Activated T-helper 1 cell treated with anti-CD3 and anti-CD28 coated beads, Interleukin-12 subunit alpha, Interleukin-12 subunit beta, Interleukin-2, Interleukin-4 antibody, amounts not matched to agents 30 ng/mL and 10 ng/mL and 1 ng/mL, durations not matched to agents 14 hours and 24 hours and 36 hours (primary cell): ENCODE measurements around the gene MUC5AC. TPM values are rescaled to one million over a fixed set of nuclear protein-coding genes. Genes with fewer than 3 reads are reported as not detected.

Source experiments
- DNase-seq: peaks from one replicate; pipeline ENCODE4 v3.0.0; 2021; ENCODE audit warnings: low spot score
- H3K27ac Mint-ChIP-seq: one replicate; pipeline ENCODE4 v1.8.0; 2021; ENCODE audit warnings: mild to moderate bottlenecking, mixed read lengths
- H3K27me3 Mint-ChIP-seq: one replicate; pipeline ENCODE4 v1.8.0; 2022; ENCODE audit warnings: mild to moderate bottlenecking, moderate library complexity, mixed read lengths; ENCODE audit not compliant: insufficient read depth
- H3K36me3 Mint-ChIP-seq: one replicate; pipeline ENCODE4 v1.8.0; 2021; ENCODE audit warnings: low read depth, mixed read lengths
- H3K4me1 Mint-ChIP-seq: one replicate; pipeline ENCODE4 v1.8.0; 2021; ENCODE audit warnings: low read depth, mixed read lengths
- H3K4me3 Mint-ChIP-seq: one replicate; pipeline ENCODE4 v1.8.0; 2021; ENCODE audit warnings: mild to moderate bottlenecking, moderate library complexity, mixed read lengths
- H3K9me3 Mint-ChIP-seq: one replicate; pipeline ENCODE4 v1.8.0; 2021; ENCODE audit warnings: mixed read lengths
- intact Hi-C: fragments of 100-400 bp; cut with micrococcal nuclease; formaldehyde crosslinking; loops from one replicate; pipeline ENCODE4 v1.15.1; 2024
- total RNA-seq: library from RNA; stranded (reverse); gene quantifications from 2 replicates; pipeline ENCODE4 v1.2.3, GENCODE V29; 2022

Gene MUC5AC
- total RNA-seq, 1 donor from 2014 or later: not detected

DNA sequence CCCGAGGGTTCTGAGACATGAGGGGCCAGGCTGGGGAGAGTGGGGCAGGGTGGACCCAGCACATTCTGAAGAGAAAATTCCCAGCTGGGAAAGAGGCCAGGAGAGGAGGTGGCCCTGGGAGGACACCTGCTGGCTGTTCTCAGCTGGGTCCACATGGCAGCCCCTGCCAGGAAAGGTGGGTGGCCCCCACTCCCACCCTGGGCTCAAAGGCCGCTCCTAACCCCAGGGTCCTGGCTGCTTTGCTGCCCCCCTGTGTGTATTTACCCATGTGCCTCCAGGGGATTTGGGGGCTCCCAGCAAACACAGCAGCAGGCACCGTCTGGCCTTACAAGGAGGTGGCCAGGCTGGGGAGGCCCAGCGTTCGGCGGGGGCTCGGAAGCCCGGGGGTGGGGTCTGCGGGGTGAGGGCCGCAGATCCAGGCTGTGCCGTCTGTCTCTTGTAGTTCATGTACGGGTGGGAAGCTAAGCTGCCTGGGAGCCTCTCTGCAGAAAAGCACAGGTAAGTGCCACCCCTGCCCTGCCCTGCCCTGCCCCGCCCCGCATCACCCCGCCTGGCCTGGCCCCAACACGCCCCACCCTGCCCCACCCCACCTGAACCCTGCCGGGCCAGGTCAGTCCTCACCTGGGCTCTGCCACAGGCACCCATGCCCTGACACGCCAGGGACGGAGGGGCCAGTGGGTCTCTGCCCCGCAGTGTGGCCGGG lies 75.7 kb downstream of the MUC5AC start:
- Mint-ChIP-seq H3K4me3 (no peak overlapping the region), H3K36me3 (no peaks in the 10 kb centered on the region), H3K27me3 (no peaks in the 10 kb centered on the region), H3K9me3 (no peaks in the 10 kb centered on the region), H3K27ac (no peak overlapping the region), H3K4me1 (no peaks in the 10 kb centered on the region)
- intact Hi-C loops: no loop called here
- no peak for DNase-seq

GRCh38 chr11:1234054-1234720 lies 76.4 kb downstream of the MUC5AC start:
- H3K27me3 Mint-ChIP-seq: no peaks in the 10 kb centered on the region
- no peak for DNase-seq
- no peaks in the 10 kb centered on the region for H3K4me1 Mint-ChIP-seq
- intact Hi-C loops: no loop called here
- H3K36me3 Mint-ChIP-seq: no peaks in the 10 kb centered on the region
- H3K27ac Mint-ChIP-seq: no peak overlapping the region
- H3K4me3 Mint-ChIP-seq: no peak overlapping the region
- H3K9me3 Mint-ChIP-seq: no peaks in the 10 kb centered on the region

DNA sequence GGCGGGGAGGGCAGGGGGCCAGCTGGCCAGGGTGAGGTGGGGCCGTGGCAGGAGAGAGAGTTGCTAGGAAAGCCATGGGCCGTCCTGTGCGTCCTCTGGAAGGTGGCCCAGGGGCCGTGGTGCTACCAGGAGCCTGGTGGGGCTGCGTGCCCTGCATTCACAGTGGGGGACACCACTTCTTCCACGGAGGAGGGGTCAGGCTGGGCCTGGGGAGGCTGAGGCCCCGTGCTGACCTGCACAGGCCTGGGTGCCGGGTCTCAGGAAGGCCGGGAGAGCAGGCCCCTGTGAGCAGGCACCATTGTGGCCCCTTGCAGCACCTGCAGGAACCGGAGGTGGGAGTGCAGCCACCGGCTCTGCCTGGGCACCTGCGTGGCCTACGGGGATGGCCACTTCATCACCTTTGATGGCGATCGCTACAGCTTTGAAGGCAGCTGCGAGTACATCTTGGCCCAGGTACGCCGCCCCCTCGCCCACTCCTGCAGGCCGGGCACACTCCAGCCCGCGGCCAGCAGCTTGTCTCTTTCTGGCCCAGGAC lies 77.1 kb downstream of the MUC5AC start:
- H3K27me3 Mint-ChIP-seq: no peaks in the 10 kb centered on the region
- no peaks in the 10 kb centered on the region for H3K9me3 Mint-ChIP-seq
- H3K27ac Mint-ChIP-seq: no peak overlapping the region
- H3K4me1 Mint-ChIP-seq: no peaks in the 10 kb centered on the region
- intact Hi-C loops: no loop called here
- no peak overlapping the region for H3K4me3 Mint-ChIP-seq
- no peaks in the 10 kb centered on the region for H3K36me3 Mint-ChIP-seq
- no peak for DNase-seq

DNA sequence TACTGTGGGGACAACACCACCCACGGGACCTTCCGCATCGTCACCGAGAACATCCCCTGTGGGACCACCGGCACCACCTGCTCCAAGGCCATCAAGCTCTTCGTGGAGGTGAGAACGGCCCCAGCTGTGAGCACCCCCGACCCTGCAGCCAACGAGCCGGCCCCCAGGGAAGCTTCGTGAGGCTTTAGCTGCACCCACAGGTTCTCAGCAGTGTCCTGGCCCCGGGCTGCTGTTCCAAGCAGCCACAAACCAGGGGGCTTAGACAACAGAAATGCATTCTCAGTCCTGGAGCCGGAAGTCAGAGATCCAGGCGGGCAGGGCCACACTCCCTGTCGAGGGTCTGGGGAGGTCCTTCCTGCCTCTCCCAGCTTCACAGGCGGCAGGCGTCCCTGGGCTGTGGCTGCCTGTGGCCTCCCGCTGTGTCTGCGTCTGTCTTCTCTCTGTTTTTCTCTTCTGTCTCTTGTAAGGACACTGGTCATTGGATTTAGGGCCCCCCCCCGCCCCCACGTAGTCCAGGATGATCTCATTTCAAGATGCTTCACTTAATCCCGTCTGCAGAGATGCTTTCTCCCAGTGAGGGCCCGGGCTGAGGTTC lies 77.7 kb downstream of the MUC5AC start:
- no peak overlapping the region for H3K27ac Mint-ChIP-seq
- H3K9me3 Mint-ChIP-seq: no peaks in the 10 kb centered on the region
- no peak overlapping the region for H3K4me3 Mint-ChIP-seq
- no peaks in the 10 kb centered on the region for H3K4me1 Mint-ChIP-seq
- H3K36me3 Mint-ChIP-seq: no peaks in the 10 kb centered on the region
- no peak for DNase-seq
- no peaks in the 10 kb centered on the region for H3K27me3 Mint-ChIP-seq
- intact Hi-C loops: no loop called here

- no peak overlapping the region for H3K4me3 Mint-ChIP-seq
- H3K9me3 Mint-ChIP-seq: no peaks in the 10 kb centered on the region
- no peaks in the 10 kb centered on the region for H3K27me3 Mint-ChIP-seq
- H3K27ac Mint-ChIP-seq: no peak overlapping the region
- intact Hi-C loops: no loop called here
- no peak for DNase-seq
- no peaks in the 10 kb centered on the region for H3K4me1 Mint-ChIP-seq
- no peaks in the 10 kb centered on the region for H3K36me3 Mint-ChIP-seq
Measured at GRCh38 chr11:1235901-1236315, 78.2 kb downstream of the MUC5AC start.

- H3K36me3 Mint-ChIP-seq: no peaks in the 10 kb centered on the region
- H3K4me1 Mint-ChIP-seq: no peaks in the 10 kb centered on the region
- intact Hi-C loops: no loop called here
Measured at GRCh38 chr11:1236316-1237127, 78.8 kb downstream of the MUC5AC start.

GRCh38 chr11:1237128-1237580 lies 79.4 kb downstream of the MUC5AC start:
- Mint-ChIP-seq H3K4me1 (no peaks in the 10 kb centered on the region), H3K9me3 (peaks cover 3% of the 10 kb centered on the region)
- intact Hi-C loops: no loop called here

More at GRCh38 chr11:1236316-1237127, 78.8 kb downstream of the MUC5AC start:
- H3K9me3 Mint-ChIP-seq: no peaks in the 10 kb centered on the region
- DNase-seq: no peak
- no peak overlapping the region for H3K4me3 Mint-ChIP-seq
- no peaks in the 10 kb centered on the region for H3K27me3 Mint-ChIP-seq
- no peak overlapping the region for H3K27ac Mint-ChIP-seq

GRCh38 chr11:1237851-1238250 lies 80.1 kb downstream of the MUC5AC start:
- DNase-seq: no peak
- intact Hi-C loops: no loop called here
- H3K36me3 Mint-ChIP-seq: no peaks in the 10 kb centered on the region
- no peak overlapping the region for H3K4me3 Mint-ChIP-seq
- H3K4me1 Mint-ChIP-seq: no peaks in the 10 kb centered on the region
- no peaks in the 10 kb centered on the region for H3K27me3 Mint-ChIP-seq
- no peak overlapping the region for H3K27ac Mint-ChIP-seq
- H3K9me3 Mint-ChIP-seq: peaks cover 3% of the 10 kb centered on the region

More at GRCh38 chr11:1237128-1237580, 79.4 kb downstream of the MUC5AC start:
- DNase-seq: no peak
- no peaks in the 10 kb centered on the region for H3K27me3 Mint-ChIP-seq
- H3K36me3 Mint-ChIP-seq: no peaks in the 10 kb centered on the region
- no peak overlapping the region for H3K27ac Mint-ChIP-seq
- no peak overlapping the region for H3K4me3 Mint-ChIP-seq

DNA sequence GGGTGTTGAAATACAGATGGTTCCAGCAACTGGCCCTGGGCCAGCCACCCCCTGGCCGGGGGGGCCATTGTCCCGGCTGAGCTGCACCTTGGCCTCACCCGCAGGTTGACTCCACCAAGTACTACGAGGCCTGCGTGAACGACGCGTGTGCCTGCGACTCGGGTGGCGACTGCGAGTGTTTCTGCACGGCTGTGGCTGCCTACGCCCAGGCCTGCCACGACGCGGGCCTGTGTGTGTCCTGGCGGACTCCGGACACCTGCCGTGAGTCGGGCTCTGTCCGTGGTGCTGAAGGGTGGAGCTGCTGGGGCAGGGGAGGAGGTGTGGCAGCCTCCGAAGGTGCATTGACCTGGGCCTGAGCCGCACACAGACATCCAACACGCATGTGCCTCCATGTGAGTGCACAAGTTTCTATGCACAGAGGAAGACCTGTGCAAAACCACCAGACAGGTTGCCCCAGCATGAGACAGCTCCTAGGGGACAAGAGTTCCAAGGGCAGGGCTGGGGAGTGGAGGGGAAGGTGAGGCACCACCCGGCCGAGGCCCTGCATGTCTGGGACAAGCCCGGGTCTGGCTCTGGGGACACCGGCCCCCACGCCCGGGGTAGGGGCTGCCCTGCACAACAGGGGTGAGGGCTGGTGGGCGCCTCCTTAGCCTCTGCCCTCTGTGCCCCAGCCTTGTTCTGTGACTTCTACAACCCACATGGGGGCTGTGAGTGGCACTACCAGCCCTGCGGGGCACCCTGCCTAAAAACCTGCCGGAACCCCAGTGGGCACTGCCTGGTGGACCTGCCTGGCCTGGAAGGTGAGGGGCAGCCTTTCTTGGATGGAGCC lies 81.2 kb downstream of the MUC5AC start:
- no peaks in the 10 kb centered on the region for H3K27me3 Mint-ChIP-seq

GRCh38 chr11:1239596-1240205 lies 81.9 kb downstream of the MUC5AC start:
- Mint-ChIP-seq H3K4me3 (no peak overlapping the region), H3K9me3 (peaks cover 3% of the 10 kb centered on the region), H3K36me3 (no peaks in the 10 kb centered on the region), H3K27me3 (no peaks in the 10 kb centered on the region), H3K4me1 (no peaks in the 10 kb centered on the region), H3K27ac (no peak overlapping the region)
- DNase-seq: no peak
- intact Hi-C loops: no loop called here

More for the DNA sequence above, 81.2 kb downstream of the MUC5AC start:
- no peaks in the 10 kb centered on the region for H3K4me1 Mint-ChIP-seq
- intact Hi-C loops: no loop called here
- peaks cover 3% of the 10 kb centered on the region for H3K9me3 Mint-ChIP-seq
- H3K4me3 Mint-ChIP-seq: no peak overlapping the region
- DNase-seq: no peak
- H3K27ac Mint-ChIP-seq: no peak overlapping the region
- no peaks in the 10 kb centered on the region for H3K36me3 Mint-ChIP-seq

DNA sequence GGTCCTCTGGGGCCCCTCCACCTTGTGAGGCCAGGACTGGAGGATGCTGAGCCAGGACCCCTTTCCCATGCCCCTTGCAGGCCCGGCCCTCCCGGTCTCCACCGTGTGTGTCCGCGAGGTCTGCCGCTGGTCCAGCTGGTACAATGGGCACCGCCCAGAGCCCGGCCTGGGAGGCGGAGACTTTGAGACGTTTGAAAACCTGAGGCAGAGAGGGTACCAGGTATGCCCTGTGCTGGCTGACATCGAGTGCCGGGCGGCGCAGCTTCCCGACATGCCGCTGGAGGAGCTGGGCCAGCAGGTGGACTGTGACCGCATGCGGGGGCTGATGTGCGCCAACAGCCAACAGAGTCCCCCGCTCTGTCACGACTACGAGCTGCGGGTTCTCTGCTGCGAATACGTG lies 83.0 kb downstream of the MUC5AC start:
- intact Hi-C loops: no loop called here
- Mint-ChIP-seq H3K9me3 (peaks cover 3% of the 10 kb centered on the region), H3K27me3 (no peaks in the 10 kb centered on the region), H3K4me3 (no peak overlapping the region), H3K27ac (no peak overlapping the region), H3K36me3 (no peaks in the 10 kb centered on the region), H3K4me1 (no peaks in the 10 kb centered on the region)
- DNase-seq: no peak

GRCh38 chr11:1241706-1242105 lies 84.0 kb downstream of the MUC5AC start:
- Mint-ChIP-seq H3K27ac (no peak overlapping the region), H3K4me1 (no peaks in the 10 kb centered on the region), H3K4me3 (no peak overlapping the region), H3K9me3 (peaks cover 3% of the 10 kb centered on the region), H3K36me3 (no peaks in the 10 kb centered on the region), H3K27me3 (no peaks in the 10 kb centered on the region)
- no peak for DNase-seq
- intact Hi-C loops: no loop called here
